ENCODE measurements around the gene SND1.

The SND1 gene

GRCh38 chr7:128014811-128015210, 362.8 kb downstream of the SND1 start:
- in situ Hi-C loops (cut with MboI; ENCODE audit: low sequenced_read_pairs, unreplicated experiment): no loop called here
- TF ChIP-seq CTCF (IDR thresholded peaks at IDR 0.05; ENCODE audit: borderline replicate concordance, control extremely low read depth, extremely low read depth, insufficient read depth, missing control alignments): no peak
- no peak for DNase-seq (ENCODE audit: low spot score)

- in situ Hi-C loops (cut with MboI; ENCODE audit: low sequenced_read_pairs, unreplicated experiment): no loop called here
- TF ChIP-seq CTCF (IDR thresholded peaks at IDR 0.05; ENCODE audit: borderline replicate concordance, control extremely low read depth, extremely low read depth, insufficient read depth, missing control alignments): no peak
- no peak for DNase-seq (ENCODE audit: low spot score)
Observed at GRCh38 chr7:128017460-128017859, 365.5 kb downstream of the SND1 start.

- in situ Hi-C loops (cut with MboI; ENCODE audit: low sequenced_read_pairs, unreplicated experiment): no loop called here
- TF ChIP-seq CTCF (IDR thresholded peaks at IDR 0.05; ENCODE audit: borderline replicate concordance, control extremely low read depth, extremely low read depth, insufficient read depth, missing control alignments): no peak
- no peak for DNase-seq (ENCODE audit: low spot score)
Observed at GRCh38 chr7:128017862-128018845, 366.2 kb downstream of the SND1 start.

- no peak for DNase-seq (ENCODE audit: low spot score)
- no peak for TF ChIP-seq CTCF (IDR thresholded peaks at IDR 0.05; ENCODE audit: borderline replicate concordance, control extremely low read depth, extremely low read depth, insufficient read depth, missing control alignments)
- in situ Hi-C loops (cut with MboI; ENCODE audit: low sequenced_read_pairs, unreplicated experiment): no loop called here
Observed at GRCh38 chr7:128019288-128019687, 367.3 kb downstream of the SND1 start.

GRCh38 chr7:128020159-128020558, 368.2 kb downstream of the SND1 start:
- no peak for TF ChIP-seq CTCF (IDR thresholded peaks at IDR 0.05; ENCODE audit: borderline replicate concordance, control extremely low read depth, extremely low read depth, insufficient read depth, missing control alignments)
- DNase-seq (ENCODE audit: low spot score): no peak
- in situ Hi-C loops (cut with MboI; ENCODE audit: low sequenced_read_pairs, unreplicated experiment): no loop called here

GRCh38 chr7:128021366-128021765, 369.4 kb downstream of the SND1 start:
- no peak for TF ChIP-seq CTCF (IDR thresholded peaks at IDR 0.05; ENCODE audit: borderline replicate concordance, control extremely low read depth, extremely low read depth, insufficient read depth, missing control alignments)
- in situ Hi-C loops (cut with MboI; ENCODE audit: low sequenced_read_pairs, unreplicated experiment): no loop called here
- DNase-seq (ENCODE audit: low spot score): no peak

Data from GM13976 (cell line).